ENCODE results near the gene CDC42BPB.

CDC42BPB gene, protein sequence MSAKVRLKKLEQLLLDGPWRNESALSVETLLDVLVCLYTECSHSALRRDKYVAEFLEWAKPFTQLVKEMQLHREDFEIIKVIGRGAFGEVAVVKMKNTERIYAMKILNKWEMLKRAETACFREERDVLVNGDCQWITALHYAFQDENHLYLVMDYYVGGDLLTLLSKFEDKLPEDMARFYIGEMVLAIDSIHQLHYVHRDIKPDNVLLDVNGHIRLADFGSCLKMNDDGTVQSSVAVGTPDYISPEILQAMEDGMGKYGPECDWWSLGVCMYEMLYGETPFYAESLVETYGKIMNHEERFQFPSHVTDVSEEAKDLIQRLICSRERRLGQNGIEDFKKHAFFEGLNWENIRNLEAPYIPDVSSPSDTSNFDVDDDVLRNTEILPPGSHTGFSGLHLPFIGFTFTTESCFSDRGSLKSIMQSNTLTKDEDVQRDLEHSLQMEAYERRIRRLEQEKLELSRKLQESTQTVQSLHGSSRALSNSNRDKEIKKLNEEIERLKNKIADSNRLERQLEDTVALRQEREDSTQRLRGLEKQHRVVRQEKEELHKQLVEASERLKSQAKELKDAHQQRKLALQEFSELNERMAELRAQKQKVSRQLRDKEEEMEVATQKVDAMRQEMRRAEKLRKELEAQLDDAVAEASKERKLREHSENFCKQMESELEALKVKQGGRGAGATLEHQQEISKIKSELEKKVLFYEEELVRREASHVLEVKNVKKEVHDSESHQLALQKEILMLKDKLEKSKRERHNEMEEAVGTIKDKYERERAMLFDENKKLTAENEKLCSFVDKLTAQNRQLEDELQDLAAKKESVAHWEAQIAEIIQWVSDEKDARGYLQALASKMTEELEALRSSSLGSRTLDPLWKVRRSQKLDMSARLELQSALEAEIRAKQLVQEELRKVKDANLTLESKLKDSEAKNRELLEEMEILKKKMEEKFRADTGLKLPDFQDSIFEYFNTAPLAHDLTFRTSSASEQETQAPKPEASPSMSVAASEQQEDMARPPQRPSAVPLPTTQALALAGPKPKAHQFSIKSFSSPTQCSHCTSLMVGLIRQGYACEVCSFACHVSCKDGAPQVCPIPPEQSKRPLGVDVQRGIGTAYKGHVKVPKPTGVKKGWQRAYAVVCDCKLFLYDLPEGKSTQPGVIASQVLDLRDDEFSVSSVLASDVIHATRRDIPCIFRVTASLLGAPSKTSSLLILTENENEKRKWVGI (N-terminal part only)

DNA sequence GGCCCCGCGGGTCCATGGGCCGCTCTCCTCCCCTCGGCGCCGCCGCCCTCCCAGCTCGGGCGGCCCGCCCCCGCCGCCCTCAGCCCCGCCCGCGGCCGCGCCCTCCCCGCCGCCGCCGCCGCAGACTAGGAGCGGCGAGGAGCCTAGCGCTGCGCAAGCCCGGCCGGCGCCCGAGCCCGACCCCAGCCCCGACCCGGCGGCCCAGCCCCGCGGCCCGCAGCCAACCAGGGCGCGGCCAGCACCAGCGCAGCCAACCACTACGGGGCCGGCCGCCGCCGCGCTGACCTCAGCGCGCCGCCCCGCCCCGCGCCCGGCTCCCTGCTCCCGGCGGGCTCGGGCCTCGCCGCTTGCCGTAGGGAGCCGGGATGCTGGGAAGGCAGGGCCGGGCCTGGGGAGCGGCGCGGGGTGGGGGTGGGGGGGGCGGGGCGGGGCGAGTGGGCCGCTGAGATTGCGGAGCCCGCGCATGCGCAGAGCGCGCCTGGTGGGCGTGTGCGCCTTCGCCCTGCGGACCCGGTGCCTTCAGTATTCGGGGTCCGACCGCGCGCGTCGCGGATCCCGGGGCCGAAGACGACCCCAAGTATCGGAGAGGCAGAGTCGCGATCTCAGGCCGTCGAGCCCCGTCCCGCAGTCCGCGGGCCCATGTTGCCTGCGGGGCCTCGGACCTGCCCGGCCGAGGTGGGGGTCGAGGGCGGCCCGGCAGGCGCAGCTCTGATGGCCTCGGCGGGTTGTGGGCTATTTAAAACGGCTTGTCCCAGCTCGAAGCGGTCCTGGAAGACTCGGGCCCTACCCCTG is at the start of gene CDC42BPB:
Gene CDC42BPB (minus strand): TSS at position 178 of the 792 bp plus-strand sequence. CDS start 376 bp downstream, outside the sequence.
- peak; percentile 86 to 88 for DNase-seq

DNA sequence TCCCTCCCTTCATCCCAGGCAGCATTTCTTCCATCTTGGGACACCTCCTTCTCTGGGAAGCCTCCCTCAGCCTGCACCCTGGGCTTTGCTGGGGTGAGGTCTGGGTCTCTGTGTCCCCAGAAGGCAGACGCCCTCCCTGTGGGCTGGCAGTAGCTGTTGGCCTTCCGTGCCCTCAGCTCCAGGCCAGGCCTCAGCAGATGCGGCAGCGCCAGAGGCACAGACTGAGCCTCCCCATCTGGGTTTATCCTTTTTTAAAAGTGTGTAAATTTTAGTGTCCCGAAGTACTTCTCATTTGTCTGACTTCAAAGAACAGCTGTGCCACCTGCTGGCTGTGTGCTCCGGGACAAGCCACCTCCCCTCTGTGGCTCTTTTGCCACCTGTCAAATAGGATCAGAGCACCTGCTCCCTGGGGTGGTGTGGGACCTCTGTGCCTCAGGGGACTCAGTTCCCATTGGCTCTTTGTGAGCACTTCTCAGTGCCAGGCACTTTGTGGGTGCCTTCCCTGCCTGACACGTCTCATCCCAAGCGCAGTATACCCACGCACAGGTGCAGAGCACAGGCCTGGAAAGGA is 48.3 kb upstream of the CDC42BPB start:
- no peak for DNase-seq

DNA sequence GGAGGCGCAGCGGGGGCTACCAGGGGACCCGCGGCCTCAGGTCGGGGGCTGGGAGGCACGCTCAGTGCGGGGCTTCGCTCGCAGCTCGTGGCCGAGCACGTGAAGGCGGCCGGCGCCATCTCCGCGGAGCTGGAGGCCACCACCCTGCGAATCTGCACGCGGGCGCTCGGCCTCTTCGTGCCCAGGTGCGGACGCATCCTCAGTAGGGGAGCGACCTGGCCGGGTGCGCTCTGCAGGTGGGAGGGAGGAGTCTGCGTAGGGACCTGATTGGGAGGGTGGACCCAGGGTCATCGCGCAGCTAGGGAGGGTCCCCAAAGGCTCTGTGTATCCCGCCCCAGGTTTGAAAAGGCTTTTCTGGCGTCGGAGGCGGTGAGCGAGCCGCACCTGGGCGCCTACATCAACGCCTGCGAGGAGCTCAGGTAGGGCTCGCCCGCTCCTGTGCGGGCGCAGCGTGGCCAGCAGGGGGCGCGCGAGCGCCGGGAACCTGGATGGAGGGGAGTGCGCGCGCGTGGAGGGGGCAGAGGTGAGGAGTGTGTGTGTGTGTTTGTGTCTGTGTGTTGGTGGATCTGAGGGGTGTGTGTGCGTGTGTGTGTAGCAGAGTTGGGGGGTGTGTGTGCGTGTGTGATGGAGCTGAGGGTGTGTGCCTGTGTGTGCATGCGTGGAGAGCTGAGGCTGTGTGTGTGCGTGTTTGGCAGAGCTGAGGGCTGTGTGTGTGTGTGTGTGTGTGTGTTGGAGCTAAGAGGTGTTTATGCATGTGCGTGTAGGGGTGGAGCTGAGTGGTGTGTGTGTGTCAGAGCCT is 47.5 kb upstream of the CDC42BPB start:
- DNase-seq = peak in 1 of 2 donors; percentile 67

DNA sequence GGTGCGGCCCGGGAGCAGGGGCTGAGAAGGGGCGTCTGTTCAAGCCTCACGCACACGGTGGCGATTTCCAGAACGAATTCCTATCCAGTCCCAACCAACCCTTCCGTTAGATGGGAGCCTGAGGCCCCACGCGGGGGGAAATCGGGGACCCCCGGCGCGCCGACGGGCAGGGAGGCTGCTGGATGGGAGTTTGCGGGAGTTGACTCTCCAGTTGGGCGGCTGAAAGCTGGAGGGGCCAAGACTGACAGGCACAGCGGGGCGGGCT is 47.0 kb upstream of the CDC42BPB start:
- no peak for DNase-seq

DNA sequence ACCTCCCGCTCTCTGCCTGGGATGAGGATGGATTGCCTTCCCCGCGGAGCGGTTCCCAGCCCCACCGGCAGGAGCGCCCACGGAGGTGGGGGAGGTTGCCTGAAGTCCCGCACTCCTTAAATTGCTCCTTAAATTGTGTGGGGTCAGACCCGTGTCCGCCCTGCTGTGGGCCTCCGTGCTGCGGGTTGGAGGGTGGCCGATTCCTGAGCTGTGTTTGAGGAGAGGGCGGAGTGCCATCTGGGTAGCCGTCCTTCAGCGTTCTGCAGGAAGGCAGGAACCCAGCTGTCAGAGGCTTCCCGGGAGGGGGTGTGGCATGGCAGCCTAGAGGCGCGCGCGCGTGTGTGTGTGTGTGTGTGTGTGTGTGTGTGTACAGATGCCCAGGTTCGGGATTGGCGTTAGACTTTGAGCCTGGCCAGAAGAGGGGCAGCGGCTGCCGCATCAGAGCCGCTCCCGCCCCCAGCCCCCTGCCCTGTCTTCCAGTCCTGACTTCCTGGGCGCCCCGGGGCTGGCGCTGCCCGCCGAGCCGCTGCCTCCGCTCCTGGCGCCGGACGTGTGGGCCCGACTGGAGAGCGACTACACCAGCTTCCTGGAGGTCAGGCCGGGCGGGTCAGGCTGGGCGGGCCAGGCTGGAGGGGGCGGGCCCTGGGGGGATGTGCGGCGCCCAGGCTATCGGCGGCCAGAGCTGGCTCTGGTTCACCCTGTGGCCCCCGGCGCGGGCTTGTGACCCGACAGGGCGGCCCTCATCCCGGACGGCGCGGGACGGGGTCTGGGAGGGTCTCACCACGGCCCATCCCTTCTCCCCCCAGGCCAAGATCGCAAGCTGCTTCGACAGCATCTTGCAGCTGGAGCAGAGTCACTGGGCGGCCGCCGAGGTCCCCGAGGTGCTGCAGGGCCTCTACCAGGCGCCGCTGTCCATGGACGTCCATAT is 46.4 kb upstream of the CDC42BPB start:
- DNase-seq = peak in 1 of 2 donors; percentile 57

DNA sequence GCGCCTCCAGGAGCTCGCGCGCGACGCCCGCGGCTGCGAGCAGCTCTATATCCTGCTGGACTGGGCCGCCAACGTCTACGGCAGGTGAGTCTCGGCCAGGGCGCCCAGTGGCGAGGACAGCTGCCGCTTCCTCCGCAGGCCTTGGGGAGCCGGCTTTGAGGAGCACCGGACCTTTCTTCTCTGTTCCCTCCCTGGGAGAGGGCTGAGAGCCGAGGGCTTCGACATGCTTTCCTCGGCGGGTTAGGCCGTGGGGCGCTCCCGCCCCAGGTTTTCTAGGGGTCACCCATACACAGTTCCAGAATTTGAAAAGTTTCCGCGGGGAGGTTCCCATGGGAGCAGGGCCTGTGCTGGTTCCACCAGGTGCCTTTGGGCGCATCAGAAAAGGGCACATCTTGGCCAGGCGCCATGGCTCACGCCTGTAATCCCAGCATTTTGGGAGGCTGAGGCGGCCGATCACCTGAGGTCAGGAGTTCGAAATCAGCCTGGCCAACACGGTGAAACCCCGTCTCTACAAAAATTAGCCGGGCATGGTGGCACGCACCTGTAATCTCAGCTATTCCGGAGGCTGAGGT is 45.4 kb upstream of the CDC42BPB start:
- no peak for DNase-seq

DNA sequence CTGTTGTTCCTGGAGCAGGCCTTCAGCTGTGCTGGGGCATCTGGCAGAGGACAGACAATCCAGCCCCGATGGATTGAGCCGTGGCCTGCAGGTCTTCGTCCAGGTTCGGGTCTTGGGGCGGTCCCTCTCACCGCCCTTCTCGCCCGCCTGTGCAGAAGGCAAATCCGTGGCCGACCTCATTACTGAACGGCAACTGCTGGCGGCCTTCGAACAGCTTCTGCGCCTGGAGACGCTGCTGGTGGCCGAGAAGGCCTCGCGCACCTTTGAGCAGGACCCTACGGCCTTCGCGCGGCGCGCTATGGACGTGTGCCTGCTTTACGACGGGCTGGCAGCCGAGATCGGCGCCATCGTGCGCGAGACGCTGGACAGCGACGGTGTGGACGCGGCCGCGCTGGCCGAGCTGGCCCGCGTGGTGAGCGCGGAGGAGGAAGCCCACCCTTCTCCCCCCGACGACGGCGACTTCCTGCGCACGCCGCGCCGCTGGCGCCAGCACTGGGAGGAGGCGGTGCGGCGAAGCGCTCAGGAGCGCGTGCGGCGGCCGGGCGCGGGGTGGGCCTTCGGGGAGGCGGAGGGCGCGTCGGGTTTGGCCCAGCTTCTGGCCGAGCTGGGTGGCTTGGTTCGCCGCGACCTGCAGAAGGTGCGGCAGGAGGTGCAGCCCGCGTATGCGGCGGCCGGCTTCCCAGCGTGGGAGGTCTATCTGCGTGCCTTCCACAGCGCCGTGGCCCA is 44.8 kb upstream of the CDC42BPB start:
- DNase-seq = no peak

DNA sequence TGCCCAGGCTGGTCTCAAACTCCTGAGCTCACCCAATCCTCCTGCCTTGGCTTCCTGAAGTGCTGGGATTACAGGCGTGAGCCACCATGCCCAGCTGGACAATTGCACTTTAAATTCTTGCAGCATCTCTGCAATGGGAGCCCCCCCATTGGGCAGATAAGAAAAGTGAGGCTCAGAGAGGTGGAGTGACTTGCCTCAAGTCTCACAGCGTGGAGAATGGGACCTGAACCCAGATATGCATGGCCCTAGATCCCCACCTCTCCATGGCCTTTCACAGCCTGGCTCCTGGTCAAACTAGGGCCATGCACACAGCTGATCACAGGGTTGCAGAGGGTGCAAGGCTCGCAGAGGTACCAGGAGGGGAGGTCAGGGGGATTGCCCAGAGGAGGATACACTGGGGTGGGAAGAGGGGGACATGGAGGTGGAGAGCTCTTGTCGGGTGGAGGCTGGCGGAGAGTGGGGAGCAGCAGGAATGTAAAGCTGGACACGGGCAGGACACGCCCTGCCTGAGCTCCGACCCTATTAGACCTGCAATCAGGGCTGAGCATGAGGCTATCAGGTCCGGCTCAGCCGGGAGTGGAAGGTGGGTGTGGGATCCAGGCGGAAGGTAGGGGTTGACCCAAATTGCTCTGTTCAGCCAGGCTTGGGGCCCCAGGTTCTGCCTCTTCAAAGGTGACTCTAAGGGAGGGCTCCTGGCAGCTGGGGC is 44.1 kb upstream of the CDC42BPB start:
- no peak for DNase-seq

DNA sequence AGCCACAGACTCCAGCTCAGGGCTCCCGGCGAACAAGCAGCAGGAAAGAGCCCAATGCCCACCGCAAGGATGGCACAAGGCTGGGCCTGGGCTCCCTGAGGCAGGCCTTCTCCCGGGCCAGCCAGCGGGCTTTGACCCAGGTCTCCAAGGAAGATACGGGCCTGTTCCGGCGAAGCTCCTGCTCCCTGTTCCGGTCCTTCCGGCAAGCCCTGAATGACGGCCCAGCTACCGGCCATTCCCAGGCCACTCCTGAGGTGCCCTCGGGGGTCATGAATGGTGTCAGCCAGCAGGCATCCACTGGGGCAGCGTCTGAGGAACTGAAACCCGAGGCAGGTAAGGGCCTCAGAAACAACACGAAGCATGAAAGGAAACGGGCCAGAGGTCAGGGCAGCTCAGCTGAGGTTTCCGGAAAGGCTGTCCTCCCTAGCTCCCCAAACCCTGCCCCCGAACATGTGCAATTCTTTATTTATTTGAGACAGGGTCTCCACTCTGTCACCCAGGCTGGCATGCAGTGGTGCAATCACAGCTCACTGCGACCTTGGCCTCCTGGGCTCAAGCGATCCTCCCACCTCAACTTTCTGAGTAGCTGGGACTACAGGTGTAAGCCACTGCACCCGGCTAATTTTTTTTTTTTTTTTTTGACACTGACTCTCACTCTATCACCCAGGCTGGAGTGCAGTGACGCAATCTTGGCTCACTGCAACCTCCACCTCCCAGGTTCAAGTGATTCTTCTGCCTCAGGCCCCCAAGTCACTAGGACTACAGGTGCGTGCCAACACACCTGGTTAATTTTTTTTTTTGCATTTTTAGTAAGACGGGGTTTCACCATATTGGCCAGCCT is 43.2 kb upstream of the CDC42BPB start:
- DNase-seq = no peak

DNA sequence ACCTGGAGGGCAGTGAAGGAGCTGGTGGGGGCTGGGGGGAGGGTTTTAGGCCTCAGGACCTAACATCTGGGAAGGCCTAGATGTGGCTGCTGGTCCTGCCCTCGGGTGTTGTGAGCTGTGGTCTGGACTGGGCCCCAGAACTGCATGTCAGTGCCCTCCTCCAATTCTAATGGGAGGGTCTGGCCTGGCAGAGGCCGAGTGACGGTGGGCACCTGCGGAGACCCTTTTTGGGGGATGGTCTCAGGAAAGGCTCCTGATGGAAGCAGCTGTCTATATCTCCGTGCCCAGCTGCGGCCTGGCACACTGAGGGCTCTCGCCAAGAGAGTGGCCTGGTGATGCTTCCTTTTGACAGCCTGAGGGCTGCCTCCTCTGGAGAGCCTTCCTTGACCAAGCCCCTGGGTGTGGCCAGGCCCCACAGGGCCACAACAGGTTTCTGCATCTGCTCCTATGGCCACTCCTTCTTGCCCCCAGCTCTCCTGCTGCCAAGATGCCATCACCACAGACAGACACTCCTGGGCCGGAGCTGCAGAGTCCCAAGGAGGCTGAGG is 42.5 kb upstream of the CDC42BPB start:
- no peak for DNase-seq

DNA sequence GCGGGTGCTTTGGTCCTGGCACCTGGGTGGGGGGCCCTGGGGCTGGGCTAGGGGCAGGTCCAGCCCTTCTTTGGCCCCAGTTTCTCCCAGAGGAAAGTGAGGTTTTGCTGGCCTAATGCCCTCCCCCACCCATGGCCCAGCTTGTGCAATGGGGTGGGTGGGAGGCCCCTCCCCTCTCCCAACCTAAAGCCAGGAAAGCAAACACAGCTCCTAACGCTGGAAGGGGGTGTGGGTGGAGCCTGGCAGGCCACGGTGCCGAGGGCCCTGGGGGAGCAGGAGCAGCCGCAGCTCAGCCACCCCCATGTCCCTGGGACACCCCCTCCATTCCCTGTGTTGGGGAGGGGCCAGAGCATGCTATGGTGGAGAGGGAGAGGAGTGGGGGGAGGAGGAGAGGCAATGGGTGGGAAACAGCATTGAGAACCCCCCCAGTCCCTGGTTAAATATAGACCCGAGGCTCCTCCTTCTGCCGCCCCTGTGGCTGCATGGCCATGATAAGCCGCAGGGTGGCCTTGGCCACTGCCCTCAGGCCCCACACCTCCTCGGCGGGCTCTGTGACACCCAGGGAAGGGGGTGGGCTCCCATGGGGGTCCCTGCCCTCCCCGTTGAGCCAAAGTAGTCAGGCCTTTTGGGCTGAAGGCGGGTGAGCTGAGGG is 41.9 kb upstream of the CDC42BPB start:
- no peak for DNase-seq

DNA sequence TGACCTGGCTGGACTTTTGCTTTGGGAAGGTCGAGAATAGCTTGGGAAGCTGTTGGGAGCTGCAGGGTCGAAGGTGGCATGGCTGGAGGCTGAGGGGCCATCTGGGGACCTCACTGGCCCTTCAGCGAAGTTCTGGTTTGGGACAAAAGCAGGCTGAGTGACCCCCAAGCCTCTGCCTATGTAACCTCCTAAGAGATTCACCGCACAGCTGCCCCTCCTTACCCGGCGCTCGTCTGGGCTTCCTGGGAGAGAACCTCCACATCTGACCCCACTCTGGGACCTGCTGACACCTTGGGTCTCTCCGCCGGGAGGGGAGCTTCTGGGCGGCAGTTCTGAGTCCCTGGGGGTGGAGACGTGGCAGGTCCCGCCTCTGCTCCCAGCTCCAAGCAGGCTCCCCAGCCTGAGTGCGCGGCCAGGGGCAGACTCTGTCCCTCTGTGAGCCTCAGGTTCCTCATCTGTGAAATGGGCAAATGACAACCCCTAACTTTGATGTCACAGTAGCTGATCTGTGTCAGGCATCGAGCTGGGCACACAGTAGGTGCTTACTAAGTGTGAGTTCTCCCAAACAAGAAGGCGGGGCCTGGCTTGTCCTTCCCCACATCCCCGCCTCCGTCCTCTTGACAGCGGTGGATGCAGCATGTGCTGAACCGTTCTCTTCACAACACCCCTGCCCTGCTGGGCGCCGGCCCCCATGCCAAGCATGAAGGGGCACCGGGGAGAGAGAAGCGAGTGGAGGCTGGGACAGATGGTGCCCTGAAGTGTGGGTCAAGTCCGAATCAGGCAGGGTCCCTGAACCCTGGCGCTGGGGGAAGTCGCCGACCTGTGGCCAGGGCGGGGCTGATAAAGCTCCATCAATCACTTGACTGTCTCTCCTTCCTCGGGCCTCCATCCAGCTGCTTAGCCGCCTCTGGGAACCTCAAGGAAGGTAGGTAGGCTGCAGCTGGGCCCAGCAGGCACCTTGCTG is 40.9 kb upstream of the CDC42BPB start:
- DNase-seq = no peak

DNA sequence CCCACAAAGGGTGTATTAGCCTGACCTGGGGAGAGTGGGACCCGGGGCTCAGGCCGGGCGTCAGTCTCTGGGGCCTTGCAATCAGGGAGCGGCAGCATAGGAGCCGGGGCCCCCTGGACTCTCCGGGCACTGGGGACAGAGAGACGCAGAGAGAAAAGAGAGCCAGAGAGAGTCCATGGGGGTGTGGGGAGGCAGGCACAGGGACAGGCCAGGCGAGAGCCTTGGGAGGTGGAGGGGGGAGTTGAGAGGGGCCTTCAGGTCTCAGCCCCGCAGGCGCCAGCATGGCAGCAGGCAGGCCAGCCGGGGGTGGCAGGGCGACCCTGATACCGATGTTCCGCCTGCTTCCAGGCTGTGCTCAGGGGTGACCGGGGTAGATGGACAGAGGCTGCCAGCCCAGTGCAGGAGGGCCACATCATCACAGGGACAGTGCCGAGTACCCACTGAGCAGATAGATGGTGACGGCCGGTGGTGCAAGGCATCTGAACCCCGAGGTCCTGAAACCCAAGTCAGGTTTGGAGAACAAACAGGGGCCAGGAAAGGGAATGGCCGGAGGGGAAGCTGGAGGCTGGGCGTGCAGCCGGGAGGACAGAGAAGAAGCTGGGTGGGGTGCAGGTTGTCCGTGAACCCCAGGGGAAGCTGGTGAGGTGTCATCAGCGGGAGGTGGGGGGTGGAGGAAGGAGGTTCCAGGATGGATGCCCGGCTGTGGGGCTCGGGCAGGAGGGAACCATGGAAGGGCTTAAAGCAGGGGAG is 40.1 kb upstream of the CDC42BPB start:
- no peak for DNase-seq

DNA sequence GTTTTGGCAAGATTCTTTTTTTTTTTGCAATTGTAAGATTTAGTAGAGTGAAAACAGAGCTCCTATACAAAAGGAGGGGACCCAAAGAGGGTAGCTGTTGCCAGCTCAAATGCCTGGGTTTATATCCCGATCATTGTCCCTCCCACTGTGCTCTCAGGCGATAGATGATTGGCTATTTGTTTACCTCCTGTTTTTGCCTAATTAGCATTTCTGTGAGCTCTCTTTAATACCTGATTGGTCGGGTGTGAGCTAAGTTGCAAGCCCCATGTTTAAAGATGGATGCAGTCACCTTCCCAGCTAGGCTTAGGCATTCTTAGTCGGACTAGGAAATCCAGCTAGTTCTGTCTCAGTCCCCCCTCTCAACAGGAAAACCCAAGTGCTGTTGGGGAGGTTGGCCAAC is 39.0 kb upstream of the CDC42BPB start:
- no peak for DNase-seq
